Prostate gland (tissue), 2 donors: ENCODE measurements around the gene ACAP2. TPM values are rescaled to one million over a fixed set of nuclear protein-coding genes. Genes with fewer than 3 reads are reported as not detected.

Experiments used
- DNase-seq: peaks from one replicate; pipeline ENCODE4 v3.0.0-alpha.2; 2019; ENCODE audit warnings: low spot score
- H3K27ac ChIP-seq, 2 donors: fragments of 200-600 bp; sonication (generic); 2 replicates each; pipeline ENCODE4 v1.5.1; 2017 to 2019
- H3K27me3 ChIP-seq: fragments of 200-600 bp; sonication (generic); replicated peaks from 2 replicates; pipeline ENCODE4 v1.5.1; 2019; ENCODE audit not compliant: insufficient read depth
- H3K36me3 ChIP-seq, 2 donors: fragments of 200-600 bp; sonication (generic); 1 replicate in 1 of 2; 2 replicates in 1 of 2; pipeline versions ENCODE4 v1.5.1 to v1.8.1; 2017 to 2019
- H3K4me1 ChIP-seq: fragments of 200-600 bp; sonication (generic); replicated peaks from 2 replicates; pipeline ENCODE4 v1.5.1; 2019
- H3K4me3 ChIP-seq, 2 donors: fragments of 200-600 bp; sonication (generic); 2 replicates each; pipeline ENCODE4 v1.5.1; 2017 to 2019
- H3K9me3 ChIP-seq: fragments of 200-600 bp; sonication (generic); 2 replicates; pipeline ENCODE4 v1.5.1; 2017
- CTCF ChIP-seq, 4 experiments: fragments of 200-600 bp in 2 of 4; fragments of 450-650 bp in 2 of 4; sonication (generic) in 2 of 4; IDR thresholded peaks; 1 replicate in 3 of 4; 2 replicates in 1 of 4; pipeline ENCODE4 v1.5.1; 2016 to 2019; ENCODE audit warnings: antibody characterized with exemption in 4 of 4, mild to moderate bottlenecking in 2 of 4, moderate library complexity in 2 of 4
- POLR2A ChIP-seq: fragments of 450-650 bp; IDR thresholded peaks from one replicate; pipeline ENCODE4 v1.6.1; 2016; ENCODE audit warnings: antibody characterized with exemption, mild to moderate bottlenecking
- POLR2AphosphoS5 ChIP-seq: sonication (generic); formaldehyde crosslinking; IDR thresholded peaks from one replicate; pipeline ENCODE4 v1.6.1; 2017; ENCODE audit warnings: antibody characterized with exemption
- WGBS: methylation state at CpG from one replicate; pipeline ENCODE4 v1.1.5; 2018; 5-methylcytosine and 5-hydroxymethylcytosine counted together
- intact Hi-C: fragments of 100-400 bp; cut with DNase I; formaldehyde crosslinking; loops from one replicate; pipeline ENCODE4 v1.14.2; 2022
- total RNA-seq, 2 donors: library from RNA; depleted of rRNA; stranded (reverse); fragments of >200 nt; gene quantifications; one replicate each; pipeline ENCODE4 v1.1.0, GENCODE V29; 2016

ACAP2 gene
- total RNA-seq, 2 donors from 2014 or later, result 30.5 to 56.8 TPM

- no peak for TF ChIP-seq CTCF (IDR thresholded peaks at IDR 0.05)
- TF ChIP-seq POLR2A, result no peak
- TF ChIP-seq POLR2AphosphoS5, result no peak
- H3K9me3 ChIP-seq, result no peaks in the 10 kb centered on the region
- intact Hi-C loops, result loop anchor here (5.0 to 10.0 kb wide), 3 partner anchors 104 to 756 kb away; partner anchors contain the start of genes FAM43A, PPP1R2 and XXYLT1
- H3K4me3 ChIP-seq, result no peak overlapping the region
- 78% methylated on average over 1 of the region's 1 CpG for WGBS
- no peak overlapping the region for H3K27ac ChIP-seq
- H3K4me1 ChIP-seq, result peaks cover 2% of the 10 kb centered on the region
- no peak for DNase-seq
- H3K36me3 ChIP-seq, result no peaks in the 10 kb centered on the region
- H3K27me3 ChIP-seq, result no peaks in the 10 kb centered on the region
Observed at GRCh38 chr3:195440379-195440778, 2.4 kb downstream of the ACAP2 start.

GRCh38 chr3:195438371-195438770 is 4.4 kb downstream of the ACAP2 start:
- DNase-seq, result no peak
- WGBS, result 66% methylated on average over 2 of the region's 2 CpGs
- H3K4me3 ChIP-seq, result no peak overlapping the region
- no peaks in the 10 kb centered on the region for H3K36me3 ChIP-seq
- H3K27ac ChIP-seq, result no peak overlapping the region
- intact Hi-C loops, result no loop called here
- peaks cover 2% of the 10 kb centered on the region for H3K4me1 ChIP-seq
- no peaks in the 10 kb centered on the region for H3K9me3 ChIP-seq
- TF ChIP-seq POLR2AphosphoS5, result no peak
- no peak for TF ChIP-seq POLR2A
- no peak for TF ChIP-seq CTCF (IDR thresholded peaks at IDR 0.05)
- no peaks in the 10 kb centered on the region for H3K27me3 ChIP-seq

- Histone ChIP-seq H3K9me3 (no peaks in the 10 kb centered on the region), H3K36me3 (no peaks in the 10 kb centered on the region), H3K4me1 (no peaks in the 10 kb centered on the region), H3K27me3 (no peaks in the 10 kb centered on the region), H3K4me3 (no peak overlapping the region), H3K27ac (no peak overlapping the region)
- TF ChIP-seq CTCF (IDR thresholded peaks at IDR 0.05) (no peak), POLR2AphosphoS5 (no peak), POLR2A (no peak)
- DNase-seq, result no peak
- 79% methylated on average over 3 of the region's 3 CpGs for WGBS
- intact Hi-C loops, result no loop called here
Observed at GRCh38 chr3:195425849-195426248, 17.0 kb downstream of the ACAP2 start.

- no peaks in the 10 kb centered on the region for H3K27me3 ChIP-seq
- H3K27ac ChIP-seq, result no peak overlapping the region
- no peaks in the 10 kb centered on the region for H3K9me3 ChIP-seq
- no peaks in the 10 kb centered on the region for H3K4me1 ChIP-seq
- no peak overlapping the region for H3K4me3 ChIP-seq
- no peaks in the 10 kb centered on the region for H3K36me3 ChIP-seq
- 95% methylated on average over 2 of the region's 2 CpGs for WGBS
- no peak for DNase-seq
- intact Hi-C loops, result no loop called here
- TF ChIP-seq POLR2AphosphoS5 (no peak), CTCF (IDR thresholded peaks at IDR 0.05) (no peak), POLR2A (no peak)
Observed at GRCh38 chr3:195423818-195424217, 19.0 kb downstream of the ACAP2 start.

- no peak for DNase-seq
- TF ChIP-seq POLR2AphosphoS5 (no peak), POLR2A (no peak), CTCF (IDR thresholded peaks at IDR 0.05) (no peak)
- intact Hi-C loops, result no loop called here
- H3K4me3 ChIP-seq, result no peak overlapping the region
- H3K9me3 ChIP-seq, result no peaks in the 10 kb centered on the region
- no peaks in the 10 kb centered on the region for H3K36me3 ChIP-seq
- no peaks in the 10 kb centered on the region for H3K4me1 ChIP-seq
- 95% methylated on average over 4 of the region's 4 CpGs for WGBS
- no peak overlapping the region for H3K27ac ChIP-seq
- H3K27me3 ChIP-seq, result no peaks in the 10 kb centered on the region
Observed at GRCh38 chr3:195421400-195421799, 21.4 kb downstream of the ACAP2 start.
